Stimulated activated effector memory CD8-positive, alpha-beta T cell treated with anti-CD3 and anti-CD28 coated beads, Interleukin-12 subunit alpha, Interleukin-12 subunit beta, amount 100 ng/mL, for 72 hours (primary cell): Measurements from ENCODE around the gene ARHGEF11.

Experiments
- ATAC-seq: fragments of 150-1000 bp; cut with Tn5 transposase; 2 replicates; pipeline ENCODE4 v1.10.0; 2021
- DNase-seq, 2 donors: peaks; one replicate each; pipeline ENCODE4 v3.0.0; 2021 to 2022; ENCODE audit warnings: low spot score in 2 of 2
- H3K27ac Mint-ChIP-seq: one replicate; pipeline ENCODE4 v1.8.0; 2022; ENCODE audit warnings: mild to moderate bottlenecking, mixed read lengths
- H3K36me3 Mint-ChIP-seq: one replicate; pipeline ENCODE4 v1.8.0; 2022; ENCODE audit warnings: mild to moderate bottlenecking, mixed read lengths
- H3K4me1 Mint-ChIP-seq: one replicate; pipeline ENCODE4 v1.8.0; 2022; ENCODE audit warnings: mixed read lengths
- H3K4me3 Mint-ChIP-seq: one replicate; pipeline ENCODE4 v1.8.0; 2022; ENCODE audit warnings: mild to moderate bottlenecking, mixed read lengths
- H3K9me3 Mint-ChIP-seq: one replicate; pipeline ENCODE4 v1.8.0; 2022; ENCODE audit warnings: mixed read lengths

The ARHGEF11 gene

GRCh38 chr1:156911577-156912298 is 133.8 kb downstream of the ARHGEF11 start:
- ATAC-seq (no peak), DNase-seq (no peak)
- H3K36me3 Mint-ChIP-seq: no peaks in the 10 kb centered on the region
- H3K4me1 Mint-ChIP-seq: peaks cover 15% of the 10 kb centered on the region
- no peaks in the 10 kb centered on the region for H3K9me3 Mint-ChIP-seq
- no peak overlapping the region for H3K4me3 Mint-ChIP-seq
- no peak overlapping the region for H3K27ac Mint-ChIP-seq

- Mint-ChIP-seq H3K4me1 (peaks cover 16% of the 10 kb centered on the region), H3K27ac (no peak overlapping the region), H3K36me3 (no peaks in the 10 kb centered on the region), H3K4me3 (no peak overlapping the region), H3K9me3 (no peaks in the 10 kb centered on the region)
- ATAC-seq (peak; percentile 37), DNase-seq (peak; percentile 57 to 78)
These were observed 135.2 kb downstream of the ARHGEF11 start for GRCh38 chr1:156910309-156910782.

GRCh38 chr1:156909671-156910070 is 135.9 kb downstream of the ARHGEF11 start:
- no peak overlapping the region for H3K27ac Mint-ChIP-seq
- H3K36me3 Mint-ChIP-seq: no peaks in the 10 kb centered on the region
- DNase-seq: no peak
- H3K4me1 Mint-ChIP-seq: peaks cover 16% of the 10 kb centered on the region
- no peak for ATAC-seq
- no peak overlapping the region for H3K4me3 Mint-ChIP-seq
- H3K9me3 Mint-ChIP-seq: no peaks in the 10 kb centered on the region

- ATAC-seq (no peak), DNase-seq (no peak)
- no peak overlapping the region for H3K4me3 Mint-ChIP-seq
- H3K9me3 Mint-ChIP-seq: no peaks in the 10 kb centered on the region
- H3K4me1 Mint-ChIP-seq: peaks cover 16% of the 10 kb centered on the region
- no peaks in the 10 kb centered on the region for H3K36me3 Mint-ChIP-seq
- no peak overlapping the region for H3K27ac Mint-ChIP-seq
These were observed 136.6 kb downstream of the ARHGEF11 start for GRCh38 chr1:156908955-156909354.

- no peak overlapping the region for H3K27ac Mint-ChIP-seq
- DNase-seq: no peak
- ATAC-seq: no peak
- peaks cover 16% of the 10 kb centered on the region for H3K4me1 Mint-ChIP-seq
- H3K4me3 Mint-ChIP-seq: no peak overlapping the region
- no peaks in the 10 kb centered on the region for H3K9me3 Mint-ChIP-seq
- H3K36me3 Mint-ChIP-seq: no peaks in the 10 kb centered on the region
These were observed 137.0 kb downstream of the ARHGEF11 start for GRCh38 chr1:156908541-156908940.

- no peak overlapping the region for H3K27ac Mint-ChIP-seq
- DNase-seq (no peak), ATAC-seq (no peak)
- H3K4me1 Mint-ChIP-seq: peaks cover 16% of the 10 kb centered on the region
- no peak overlapping the region for H3K4me3 Mint-ChIP-seq
- H3K9me3 Mint-ChIP-seq: no peaks in the 10 kb centered on the region
- H3K36me3 Mint-ChIP-seq: no peaks in the 10 kb centered on the region
These were observed 139.2 kb downstream of the ARHGEF11 start for GRCh38 chr1:156906206-156906906.

- Mint-ChIP-seq H3K9me3 (no peaks in the 10 kb centered on the region), H3K27ac (no peak overlapping the region), H3K4me3 (no peak overlapping the region), H3K4me1 (peaks cover 10% of the 10 kb centered on the region), H3K36me3 (no peaks in the 10 kb centered on the region)
- no peak for ATAC-seq
- DNase-seq: no peak
These were observed 139.9 kb downstream of the ARHGEF11 start for GRCh38 chr1:156905651-156906050.

- no peaks in the 10 kb centered on the region for H3K36me3 Mint-ChIP-seq
- ATAC-seq (no peak), DNase-seq (no peak)
- H3K4me1 Mint-ChIP-seq: peaks cover 6% of the 10 kb centered on the region
- H3K9me3 Mint-ChIP-seq: no peaks in the 10 kb centered on the region
- H3K4me3 Mint-ChIP-seq: no peak overlapping the region
- no peak overlapping the region for H3K27ac Mint-ChIP-seq
These were observed 140.4 kb downstream of the ARHGEF11 start for GRCh38 chr1:156905176-156905575.

- Mint-ChIP-seq H3K36me3 (no peaks in the 10 kb centered on the region), H3K9me3 (no peaks in the 10 kb centered on the region), H3K27ac (no peak overlapping the region), H3K4me1 (peaks cover 6% of the 10 kb centered on the region), H3K4me3 (no peak overlapping the region)
- DNase-seq: no peak
- ATAC-seq: no peak
These were observed 141.2 kb downstream of the ARHGEF11 start for GRCh38 chr1:156904187-156904959.

- H3K9me3 Mint-ChIP-seq: no peaks in the 10 kb centered on the region
- no peaks in the 10 kb centered on the region for H3K36me3 Mint-ChIP-seq
- H3K27ac Mint-ChIP-seq: no peak overlapping the region
- H3K4me1 Mint-ChIP-seq: peaks cover 7% of the 10 kb centered on the region
- H3K4me3 Mint-ChIP-seq: no peak overlapping the region
- ATAC-seq: no peak
- no peak for DNase-seq
These were observed 142.0 kb downstream of the ARHGEF11 start for GRCh38 chr1:156903328-156904091.

GRCh38 chr1:156901966-156902915 is 143.3 kb downstream of the ARHGEF11 start:
- ATAC-seq: no peak
- Mint-ChIP-seq H3K27ac (peak overlapping the region; percentile 63), H3K4me3 (no peak overlapping the region), H3K4me1 (peaks cover 15% of the 10 kb centered on the region), H3K9me3 (no peaks in the 10 kb centered on the region), H3K36me3 (no peaks in the 10 kb centered on the region)
- no peak for DNase-seq

- no peaks in the 10 kb centered on the region for H3K36me3 Mint-ChIP-seq
- no peak overlapping the region for H3K4me3 Mint-ChIP-seq
- H3K27ac Mint-ChIP-seq: peak overlapping the region; percentile 63
- DNase-seq (no peak), ATAC-seq (no peak)
- peaks cover 10% of the 10 kb centered on the region for H3K4me1 Mint-ChIP-seq
- no peaks in the 10 kb centered on the region for H3K9me3 Mint-ChIP-seq
These were observed 144.0 kb downstream of the ARHGEF11 start for GRCh38 chr1:156901590-156901900.

- Mint-ChIP-seq H3K27ac (peak overlapping the region; percentile 63), H3K36me3 (no peaks in the 10 kb centered on the region), H3K4me1 (peaks cover 10% of the 10 kb centered on the region), H3K4me3 (no peak overlapping the region), H3K9me3 (no peaks in the 10 kb centered on the region)
- ATAC-seq (no peak), DNase-seq (no peak)
These were observed 144.5 kb downstream of the ARHGEF11 start for GRCh38 chr1:156900896-156901589.
